Osteocyte (in vitro differentiated cells): ENCODE measurements around the gene ADAMTSL1. TPM values are rescaled to one million over a fixed set of nuclear protein-coding genes. Genes with fewer than 3 reads are reported as not detected.

Experiments
- DNase-seq: peaks from one replicate; pipeline ENCODE4 v3.0.0; 2021; ENCODE audit warnings: mixed read lengths; ENCODE audit not compliant: unreplicated experiment; ENCODE audit errors: extremely low spot score
- H3K27ac Mint-ChIP-seq: one replicate; pipeline ENCODE4 v1.8.0; 2021; ENCODE audit warnings: mild to moderate bottlenecking, mixed read lengths; ENCODE audit not compliant: unreplicated experiment
- H3K27me3 Mint-ChIP-seq: one replicate; pipeline ENCODE4 v1.8.0; 2021; ENCODE audit warnings: mixed read lengths; ENCODE audit not compliant: unreplicated experiment
- H3K36me3 Mint-ChIP-seq: one replicate; pipeline ENCODE4 v1.8.0; 2021; ENCODE audit warnings: mixed read lengths; ENCODE audit not compliant: unreplicated experiment
- H3K4me1 Mint-ChIP-seq: one replicate; pipeline ENCODE4 v1.8.0; 2021; ENCODE audit warnings: mixed read lengths; ENCODE audit not compliant: unreplicated experiment
- H3K4me3 Mint-ChIP-seq: one replicate; pipeline ENCODE4 v1.8.0; 2021; ENCODE audit warnings: mild to moderate bottlenecking, moderate library complexity, mixed read lengths; ENCODE audit not compliant: unreplicated experiment
- H3K9me3 Mint-ChIP-seq: one replicate; pipeline ENCODE4 v1.8.0; 2021; ENCODE audit warnings: mixed read lengths; ENCODE audit not compliant: unreplicated experiment
- total RNA-seq: library from RNA; stranded (reverse); gene quantifications from 2 replicates; pipeline ENCODE4 v1.2.1, GENCODE V29; 2021
- TF ChIP-seq, protein P1 (sequence below): fragments of 200-600 bp; sonication (generic); IDR thresholded peaks from 2 replicates; pipeline ENCODE4 v1.5.0; 2021; ENCODE audit warnings: antibody characterized with exemption, mild to moderate bottlenecking, moderate library complexity

The ADAMTSL1 gene
- total RNA-seq, 1 donor from 2014 or later: 1.5 TPM

DNA sequence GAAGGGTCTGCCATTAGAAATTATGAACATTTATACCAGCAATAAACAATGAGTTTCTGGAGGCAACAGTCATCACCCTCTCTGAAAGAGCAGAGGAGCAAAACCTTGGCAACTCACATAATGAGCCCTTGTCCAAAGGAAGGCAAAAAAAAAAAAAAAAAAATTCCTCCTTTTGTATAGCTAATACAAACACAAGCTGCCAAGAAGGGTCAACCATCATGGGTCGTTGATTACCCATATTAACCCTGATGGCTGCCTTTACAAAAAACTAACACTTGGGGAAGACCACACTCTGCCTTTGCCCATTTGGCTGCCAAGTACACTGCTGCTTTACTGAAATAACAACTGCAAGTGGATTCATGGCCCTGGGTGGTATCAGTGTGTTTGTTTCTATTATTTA, 272.7 kb downstream of the ADAMTSL1 start:
- Mint-ChIP-seq H3K4me3 (no peak overlapping the region), H3K9me3 (no peaks in the 10 kb centered on the region), H3K36me3 (no peaks in the 10 kb centered on the region), H3K27ac (no peak overlapping the region), H3K27me3 (no peaks in the 10 kb centered on the region), H3K4me1 (no peaks in the 10 kb centered on the region)
- TF ChIP-seq, protein P1, sequence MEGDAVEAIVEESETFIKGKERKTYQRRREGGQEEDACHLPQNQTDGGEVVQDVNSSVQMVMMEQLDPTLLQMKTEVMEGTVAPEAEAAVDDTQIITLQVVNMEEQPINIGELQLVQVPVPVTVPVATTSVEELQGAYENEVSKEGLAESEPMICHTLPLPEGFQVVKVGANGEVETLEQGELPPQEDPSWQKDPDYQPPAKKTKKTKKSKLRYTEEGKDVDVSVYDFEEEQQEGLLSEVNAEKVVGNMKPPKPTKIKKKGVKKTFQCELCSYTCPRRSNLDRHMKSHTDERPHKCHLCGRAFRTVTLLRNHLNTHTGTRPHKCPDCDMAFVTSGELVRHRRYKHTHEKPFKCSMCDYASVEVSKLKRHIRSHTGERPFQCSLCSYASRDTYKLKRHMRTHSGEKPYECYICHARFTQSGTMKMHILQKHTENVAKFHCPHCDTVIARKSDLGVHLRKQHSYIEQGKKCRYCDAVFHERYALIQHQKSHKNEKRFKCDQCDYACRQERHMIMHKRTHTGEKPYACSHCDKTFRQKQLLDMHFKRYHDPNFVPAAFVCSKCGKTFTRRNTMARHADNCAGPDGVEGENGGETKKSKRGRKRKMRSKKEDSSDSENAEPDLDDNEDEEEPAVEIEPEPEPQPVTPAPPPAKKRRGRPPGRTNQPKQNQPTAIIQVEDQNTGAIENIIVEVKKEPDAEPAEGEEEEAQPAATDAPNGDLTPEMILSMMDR: no peak
- no peak for DNase-seq

DNA sequence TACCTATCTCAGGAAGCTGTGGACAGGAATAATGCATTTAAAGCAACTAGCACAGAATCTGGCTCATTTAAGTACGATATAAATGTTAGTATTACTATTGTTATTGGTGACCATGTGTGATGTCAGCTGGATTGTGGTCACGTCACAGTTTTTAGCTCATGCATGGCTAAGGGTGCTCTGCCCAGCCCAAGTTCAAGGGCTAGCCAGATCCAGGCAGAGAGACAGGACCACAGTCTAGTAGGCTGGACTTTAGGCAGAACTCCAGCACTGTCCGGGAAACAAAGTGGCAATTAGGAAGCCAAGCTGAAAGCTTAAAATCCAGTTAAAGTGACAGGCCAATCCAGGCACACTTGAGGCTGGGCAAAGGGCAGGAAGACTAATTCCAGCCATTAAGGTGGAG, 273.6 kb downstream of the ADAMTSL1 start:
- H3K9me3 Mint-ChIP-seq: no peaks in the 10 kb centered on the region
- TF ChIP-seq, protein P1: no peak
- H3K4me1 Mint-ChIP-seq: no peaks in the 10 kb centered on the region
- no peak overlapping the region for H3K27ac Mint-ChIP-seq
- H3K4me3 Mint-ChIP-seq: no peak overlapping the region
- no peaks in the 10 kb centered on the region for H3K36me3 Mint-ChIP-seq
- DNase-seq: no peak
- no peaks in the 10 kb centered on the region for H3K27me3 Mint-ChIP-seq

DNA sequence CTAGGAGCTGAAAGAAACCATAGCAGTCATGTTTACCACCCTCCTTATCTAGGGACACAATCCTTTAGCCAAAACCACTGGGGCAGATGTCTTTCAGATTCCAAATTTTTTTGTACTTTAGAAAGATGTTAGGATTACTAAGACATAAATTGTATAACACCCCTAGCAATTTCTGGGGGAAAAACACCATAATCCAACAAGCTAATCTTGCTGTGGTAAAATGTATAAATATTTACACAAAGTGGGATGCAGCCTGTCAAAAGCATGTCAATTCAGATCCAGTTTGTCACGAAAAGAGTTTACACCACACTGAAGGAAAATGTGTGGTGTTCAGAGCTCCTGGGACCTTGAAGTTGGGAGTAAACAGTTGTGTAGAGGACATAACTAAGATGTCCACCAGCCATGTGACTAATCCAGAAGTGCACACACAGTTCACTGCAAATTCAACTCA, 274.3 kb downstream of the ADAMTSL1 start:
- H3K27me3 Mint-ChIP-seq: no peaks in the 10 kb centered on the region
- H3K9me3 Mint-ChIP-seq: no peaks in the 10 kb centered on the region
- no peak for DNase-seq
- H3K27ac Mint-ChIP-seq: no peak overlapping the region
- H3K4me1 Mint-ChIP-seq: no peaks in the 10 kb centered on the region
- H3K36me3 Mint-ChIP-seq: no peaks in the 10 kb centered on the region
- H3K4me3 Mint-ChIP-seq: no peak overlapping the region
- TF ChIP-seq, protein P1: no peak

DNA sequence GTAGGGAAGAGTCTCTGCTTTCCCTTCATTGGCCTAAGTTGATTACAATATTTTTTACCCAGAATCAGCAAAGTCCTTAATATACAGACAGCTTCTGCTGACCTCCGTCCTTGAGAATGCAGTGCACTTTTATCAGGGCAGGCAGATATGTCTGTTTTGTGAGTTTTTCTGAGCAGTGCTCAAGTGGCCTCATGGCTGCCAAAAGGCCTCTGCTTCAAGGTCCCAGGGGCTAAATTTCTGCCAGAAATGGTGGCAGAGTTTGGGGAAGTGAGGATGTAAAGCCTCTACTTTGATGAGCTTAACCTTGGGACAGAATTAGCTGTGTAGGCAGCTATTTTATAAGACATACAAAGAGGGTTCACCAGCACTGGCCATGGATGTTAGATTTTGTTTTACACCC, 275.8 kb downstream of the ADAMTSL1 start:
- TF ChIP-seq, protein P1: no peak
- H3K27ac Mint-ChIP-seq: no peak overlapping the region
- H3K36me3 Mint-ChIP-seq: no peaks in the 10 kb centered on the region
- no peaks in the 10 kb centered on the region for H3K27me3 Mint-ChIP-seq
- DNase-seq: no peak
- no peaks in the 10 kb centered on the region for H3K4me1 Mint-ChIP-seq
- no peak overlapping the region for H3K4me3 Mint-ChIP-seq
- H3K9me3 Mint-ChIP-seq: no peaks in the 10 kb centered on the region

DNA sequence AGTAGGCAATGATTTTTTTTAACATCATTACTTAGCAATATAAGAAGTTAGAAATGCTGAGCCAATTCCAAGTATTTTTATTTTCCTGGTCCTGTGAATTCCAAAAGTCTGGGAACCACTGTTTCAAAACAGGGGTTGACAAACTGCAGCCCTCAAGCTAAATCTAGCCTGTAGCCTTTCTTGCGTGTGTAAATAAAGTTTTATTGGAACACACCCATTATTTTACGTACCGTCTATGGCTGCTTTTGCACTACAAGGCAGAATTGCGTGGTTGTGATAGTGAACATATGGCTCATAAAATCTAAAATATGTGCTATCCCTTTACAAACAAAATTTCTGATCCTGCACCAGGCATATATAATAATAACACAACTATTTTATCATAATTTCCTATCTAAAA, 280.0 kb downstream of the ADAMTSL1 start:
- TF ChIP-seq, protein P1: no peak
- no peak for DNase-seq
- no peak overlapping the region for H3K27ac Mint-ChIP-seq
- no peaks in the 10 kb centered on the region for H3K36me3 Mint-ChIP-seq
- H3K27me3 Mint-ChIP-seq: no peaks in the 10 kb centered on the region
- no peaks in the 10 kb centered on the region for H3K9me3 Mint-ChIP-seq
- H3K4me1 Mint-ChIP-seq: no peaks in the 10 kb centered on the region
- no peak overlapping the region for H3K4me3 Mint-ChIP-seq
